ENCODE data around the gene RAVER1. TPM values are rescaled to one million over a fixed set of nuclear protein-coding genes. Genes with fewer than 3 reads are reported as not detected.

The RAVER1 gene
- total and polyA plus RNA-seq, 9 of the 15 experiments (the other 6 are each of a cell fraction or from before 2014, with no cell fraction given): 0.06 to 113 (median 7.0) TPM

GRCh38 chr19:10380313-10381102 is 47.2 kb upstream of the RAVER1 start, which contains the start of gene TYK2 (continued):
- TF ChIP-seq ZBTB40 (IDR thresholded peaks at IDR 0.05): peak; percentile 71
- TF ChIP-seq ZBTB40 (CRISPR knock-in tag; IDR thresholded peaks at IDR 0.05): no peak
- TF ChIP-seq ZNF584 (CRISPR knock-in tag; IDR thresholded peaks at IDR 0.05; ENCODE audit: low read depth): no peak
- no peak for TF ChIP-seq ZNF668 (CRISPR knock-in tag; IDR thresholded peaks at IDR 0.05)
- TF ChIP-seq SMAD2 (IDR thresholded peaks at IDR 0.05; ENCODE audit: low read depth, low read length): no peak
- no peak for TF ChIP-seq CREB5 (CRISPR knock-in tag; IDR thresholded peaks at IDR 0.05)
- TF ChIP-seq ZNF280B (CRISPR knock-in tag; IDR thresholded peaks at IDR 0.05): no peak
- TF ChIP-seq TARDBP (IDR thresholded peaks at IDR 0.05): peak; percentile 90; the same call in 1 of the 2 replicates
- TF ChIP-seq KAT2B (IDR thresholded peaks at IDR 0.05; ENCODE audit: low read depth, low read length): no peak
- TF ChIP-seq ARID4B (CRISPR knock-in tag; IDR thresholded peaks at IDR 0.05): no peak; the same call in none of the 2 replicates

Measured in K562 (cell line).